ENCODE results near the gene FBXL22. TPM values are rescaled to one million over a fixed set of nuclear protein-coding genes. Genes with fewer than 3 reads are reported as not detected.

FBXL22 gene
- total RNA-seq, 4 donors from 2014 or later: 0.19 to 6.5 (median 3.1) TPM

- Histone ChIP-seq H3K27ac (peak overlapping the region; percentile 82 to 94 (median 90)), H3K4me1 (peaks cover 9 to 79% (median 31%) of the 10 kb centered on the region in 3 donors), H3K4me3 (peak overlapping the region; percentile 73 to 91 (median 84)), H3K9me3 (no peaks in the 10 kb centered on the region), H3K36me3 (peaks cover 0 to 2% (median 0%) of the 10 kb centered on the region in 3 donors), H3K27me3 (no peaks in the 10 kb centered on the region)
- 7 to 15% methylated on average over 5 to 6 of the region's 26 CpGs for WGBS, 2 donors
- no peak for DNase-seq
- intact Hi-C loops (cut with DNase I): loop anchor here (10.0 kb wide), 1 partner anchor 465 kb away; no protein-coding TSS in a partner anchor
- TF ChIP-seq POLR2A (IDR thresholded peaks at IDR 0.05) (no peak), CTCF (IDR thresholded peaks at IDR 0.05) (no peak)
These were observed 2.9 kb downstream of the FBXL22 start for GRCh38 chr15:63600001-63600615.

GRCh38 chr15:63600616-63601025 is 3.4 kb downstream of the FBXL22 start:
- peak; percentile 52 for DNase-seq

GRCh38 chr15:63601026-63601703 is 4.0 kb downstream of the FBXL22 start:
- intact Hi-C loops (cut with DNase I): loop anchor here (10.0 kb wide), 1 partner anchor 464 kb away; no protein-coding TSS in a partner anchor

More at GRCh38 chr15:63600616-63601025, 3.4 kb downstream of the FBXL22 start:
- Histone ChIP-seq H3K4me1 (peaks cover 9 to 79% (median 31%) of the 10 kb centered on the region in 3 donors), H3K27ac (peak overlapping the region; percentile 82 to 94 (median 90)), H3K4me3 (peak overlapping the region; percentile 73 to 91 (median 84)), H3K9me3 (no peaks in the 10 kb centered on the region), H3K27me3 (no peaks in the 10 kb centered on the region), H3K36me3 (no peaks in the 10 kb centered on the region)
- intact Hi-C loops (cut with DNase I): loop anchor here (10.0 kb wide), 1 partner anchor 464 kb away; no protein-coding TSS in a partner anchor
- TF ChIP-seq CTCF (IDR thresholded peaks at IDR 0.05) (peak in 4 of 6 experiments; percentile 19 to 38 (median 35)), POLR2A (IDR thresholded peaks at IDR 0.05) (peak in 3 of 4 donors; percentile 66 to 89 (median 84))
- 0% methylated on average over 1 of the region's 60 CpGs; no CpG with 5 or more reads in 1 of the 2 donors for WGBS, 2 donors

GRCh38 chr15:63601704-63602185 is 4.6 kb downstream of the FBXL22 start:
- Histone ChIP-seq H3K27ac (peak overlapping the region; percentile 82 to 94 (median 87)), H3K4me1 (peaks cover 9 to 79% (median 22%) of the 10 kb centered on the region in 3 donors), H3K27me3 (no peaks in the 10 kb centered on the region), H3K4me3 (peak overlapping the region; percentile 73 to 91 (median 84)), H3K36me3 (peaks cover 0 to 10% (median 0%) of the 10 kb centered on the region in 3 donors), H3K9me3 (no peaks in the 10 kb centered on the region)
- 40 to 44% methylated on average over 8 to 9 of the region's 9 CpGs for WGBS, 2 donors
- intact Hi-C loops (cut with DNase I): loop anchor here (10.0 kb wide), 1 partner anchor 463 kb away; no protein-coding TSS in a partner anchor
- DNase-seq: no peak
- peak in 1 of 4 donors; percentile 15 for TF ChIP-seq POLR2A (IDR thresholded peaks at IDR 0.05)
- TF ChIP-seq CTCF (IDR thresholded peaks at IDR 0.05): no peak

More at GRCh38 chr15:63601026-63601703, 4.0 kb downstream of the FBXL22 start:
- WGBS, 2 donors: 0 to 1% methylated on average over 12 to 18 of the region's 63 CpGs
- H3K27ac ChIP-seq: peak overlapping the region; percentile 82 to 94 (median 87)
- peak overlapping the region; percentile 73 to 91 (median 84) for H3K4me3 ChIP-seq
- DNase-seq: no peak
- H3K9me3 ChIP-seq: no peaks in the 10 kb centered on the region
- TF ChIP-seq CTCF (IDR thresholded peaks at IDR 0.05) (no peak), POLR2A (IDR thresholded peaks at IDR 0.05) (no peak)
- H3K4me1 ChIP-seq: peaks cover 9 to 79% (median 27%) of the 10 kb centered on the region in 3 donors
- H3K27me3 ChIP-seq: no peaks in the 10 kb centered on the region
- peaks cover 0 to 4% (median 0%) of the 10 kb centered on the region in 3 donors for H3K36me3 ChIP-seq
